NCI-H69 (cell line): Measurements from ENCODE around the gene SPNS3.

Experiments
- DNase-seq: peaks from one replicate; lab custom pipeline; 2025; lab: John Stamatoyannopoulos, UW

Gene SPNS3

DNA sequence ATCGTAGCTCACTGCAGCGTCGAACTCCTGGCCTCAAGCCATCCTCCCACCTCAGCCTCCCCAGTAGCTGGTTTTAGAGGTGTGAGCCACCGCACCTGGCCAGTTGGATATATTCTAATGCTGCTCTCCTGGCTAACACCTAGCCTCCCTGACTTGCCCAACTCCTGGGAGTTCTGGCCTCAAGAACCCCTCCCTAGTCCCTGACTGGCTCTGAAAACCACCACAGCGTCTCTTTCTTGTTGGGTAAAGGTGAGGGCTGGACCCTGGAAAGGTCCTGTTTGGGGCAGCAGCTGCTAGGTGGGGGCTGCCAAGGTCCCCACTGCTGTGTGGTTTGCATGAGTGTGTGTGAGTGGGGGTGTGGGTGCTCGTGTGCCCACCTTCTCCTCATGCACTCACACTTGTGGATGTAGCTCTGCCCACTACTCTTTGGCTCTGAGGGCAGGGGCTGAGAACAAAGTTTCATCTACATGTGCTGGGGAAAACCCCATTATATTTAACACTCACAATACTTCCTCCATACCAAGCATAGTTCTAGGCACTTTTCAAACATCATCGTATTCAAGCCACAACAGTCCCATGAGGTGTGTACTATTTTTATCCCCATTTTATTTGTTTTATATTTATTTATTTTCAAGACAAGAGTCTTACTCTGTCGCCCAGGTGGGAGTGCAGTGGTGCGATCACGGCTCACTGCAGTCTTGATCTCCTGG, 7.1 kb upstream of the SPNS3 start:
- no peak for DNase-seq

DNA sequence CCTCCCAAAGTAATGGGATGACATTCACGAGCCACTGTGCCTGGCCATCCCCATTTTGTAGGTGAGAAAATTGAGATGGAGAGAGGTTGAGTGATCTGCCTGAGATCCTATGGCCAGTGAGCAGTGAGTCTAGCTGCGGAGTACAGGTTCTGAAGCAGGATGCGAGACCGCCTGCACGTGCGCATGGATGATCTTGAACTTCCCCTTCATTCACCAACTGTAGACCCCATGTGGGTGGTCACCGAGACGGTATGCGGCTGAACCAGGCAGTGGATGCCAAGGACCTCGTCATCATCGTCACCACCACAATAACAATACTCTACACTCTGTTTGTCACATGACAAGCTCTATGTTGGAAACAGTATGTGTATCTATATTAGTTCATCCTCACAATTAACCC, 6.2 kb upstream of the SPNS3 start:
- no peak for DNase-seq

DNA sequence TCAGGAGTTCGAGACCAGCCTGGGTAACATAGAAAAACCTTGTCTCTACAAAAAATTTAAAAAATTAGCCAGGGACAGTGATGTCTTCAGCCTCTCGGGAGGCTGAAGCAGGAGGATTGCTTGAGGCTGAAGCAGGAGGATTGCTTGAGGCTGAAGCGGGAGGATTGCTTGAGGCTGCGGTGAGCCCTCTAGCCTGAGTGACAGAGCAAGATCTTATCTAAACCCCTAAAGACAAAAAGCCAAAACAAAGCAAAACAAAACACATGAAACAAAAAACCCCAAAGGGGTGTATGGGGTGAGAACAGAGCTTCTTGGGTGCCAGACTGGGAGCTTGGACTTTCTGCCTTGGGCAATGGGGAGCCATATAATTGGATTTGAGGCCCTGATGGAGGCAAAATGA, 2.6 kb downstream of the SPNS3 start:
- DNase-seq = no peak

DNA sequence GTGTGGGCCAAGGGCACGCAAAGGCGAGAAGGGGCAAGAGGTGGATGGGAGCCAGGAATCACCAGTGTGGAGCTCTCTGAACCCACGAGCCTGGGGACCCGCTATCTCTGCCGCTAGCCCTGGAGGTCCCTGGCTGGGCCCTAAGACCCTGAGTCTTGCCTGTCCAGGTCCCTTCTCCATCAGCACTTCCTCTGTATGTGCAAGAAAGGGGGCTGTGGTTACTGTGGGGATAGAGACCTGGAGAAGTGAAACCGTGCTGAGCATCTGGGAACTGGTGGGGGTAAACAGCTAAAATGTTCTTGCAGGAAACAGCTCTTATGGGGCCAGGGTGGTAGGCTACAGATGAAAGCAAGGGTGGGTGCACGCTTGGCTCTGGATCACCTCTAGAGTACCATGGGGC, 3.1 kb downstream of the SPNS3 start:
- DNase-seq = no peak

DNA sequence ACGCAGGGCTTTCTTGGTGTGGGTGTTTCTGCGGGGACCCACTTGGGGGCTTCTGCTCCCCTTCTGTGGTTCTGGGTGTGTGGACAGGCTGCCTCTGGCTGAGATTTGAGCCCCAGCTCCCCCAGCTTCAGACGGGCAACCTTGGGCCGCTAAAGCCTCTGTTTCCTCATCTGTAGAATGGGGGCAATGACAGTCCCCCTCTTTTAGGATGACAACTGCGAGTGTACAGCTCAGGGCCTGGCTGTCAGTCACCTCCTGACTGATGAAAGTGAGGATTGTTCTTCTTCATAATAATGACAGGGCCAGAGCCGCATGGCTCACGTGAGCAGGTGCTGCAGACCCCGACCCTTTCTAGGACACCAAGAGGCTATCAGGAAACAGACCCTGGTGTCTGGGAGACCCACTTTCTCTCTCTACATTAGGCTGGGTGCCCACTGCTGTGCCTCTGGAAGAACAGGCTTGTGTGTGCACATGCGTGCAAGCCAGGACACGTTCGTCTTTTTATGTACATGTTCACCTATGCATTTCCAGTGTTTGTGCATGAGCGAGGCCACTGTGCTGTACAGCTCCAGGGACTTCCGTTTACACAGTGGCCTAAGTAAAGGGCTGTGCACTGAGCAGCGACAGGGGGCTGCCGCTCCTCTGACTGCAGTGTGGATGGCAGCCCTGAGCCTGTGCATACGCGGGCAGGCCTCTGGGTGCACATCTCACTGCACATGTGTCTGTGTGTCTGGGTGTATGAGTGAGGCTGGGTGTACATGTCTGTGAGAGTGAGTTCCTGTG, 4.6 kb downstream of the SPNS3 start:
- no peak for DNase-seq

DNA sequence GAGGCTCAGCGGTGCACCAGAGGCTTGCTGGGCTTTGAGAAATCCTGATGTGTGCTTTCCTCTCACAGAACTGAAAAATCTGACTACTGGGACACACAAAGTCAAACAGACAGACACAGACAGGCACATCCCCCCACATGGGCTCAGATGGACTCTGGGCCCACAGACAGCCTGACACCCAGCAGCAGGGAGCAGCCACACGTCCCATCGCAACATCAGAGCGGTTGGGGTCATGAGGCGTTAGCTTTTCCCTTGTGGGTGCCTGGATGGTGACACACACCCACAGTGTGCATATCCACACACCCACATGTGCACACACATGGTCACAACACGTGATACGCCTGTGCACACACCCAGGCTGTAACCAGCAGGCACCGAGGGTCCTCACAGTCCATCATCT, 6.3 kb downstream of the SPNS3 start:
- DNase-seq = no peak

DNA sequence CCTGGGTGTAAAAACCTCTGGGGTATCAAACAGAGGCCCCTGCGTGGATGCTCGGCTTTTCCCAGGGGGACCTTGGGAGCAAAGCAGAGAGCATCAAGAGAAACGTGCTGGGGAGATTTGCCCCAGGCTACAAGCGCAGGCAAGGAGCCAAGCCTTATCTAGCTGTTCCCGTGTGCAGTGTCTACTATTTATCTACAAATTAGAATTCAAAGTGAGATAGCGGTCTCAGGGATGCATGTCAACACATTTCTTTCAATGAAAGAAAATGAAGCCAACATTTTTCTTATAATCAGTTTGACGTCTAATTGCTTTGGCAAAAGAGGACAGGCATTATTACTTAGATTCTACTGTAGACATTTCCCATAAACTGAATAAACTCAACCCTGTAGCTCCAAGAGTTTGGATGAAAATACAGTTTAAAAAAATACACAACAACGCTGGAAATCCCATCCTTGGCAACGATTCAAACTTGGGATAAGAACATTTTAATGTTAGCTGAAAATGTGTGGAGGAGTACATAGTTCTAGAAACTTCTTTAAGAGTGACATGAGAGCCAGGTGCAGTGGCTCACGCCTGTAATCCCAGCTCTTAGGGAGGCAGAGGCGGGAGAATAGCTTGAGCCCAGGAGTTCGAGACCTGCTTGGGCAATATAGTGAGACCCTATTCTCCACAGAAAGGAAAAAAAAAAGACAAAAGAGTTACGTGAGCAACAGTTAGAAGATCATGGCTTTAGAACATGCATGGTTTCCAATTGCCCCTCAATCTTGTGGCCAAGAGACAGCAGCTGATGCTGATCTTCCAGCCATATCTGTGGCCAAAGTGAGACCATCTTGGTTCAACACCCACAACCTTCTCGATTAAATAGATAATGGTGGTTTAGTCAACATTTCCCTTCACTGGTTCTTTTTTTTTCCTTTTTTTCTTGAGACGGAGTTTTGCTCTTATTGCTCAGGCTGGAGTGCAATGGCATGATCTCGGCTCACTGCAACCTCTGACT, 7.2 kb downstream of the SPNS3 start:
- DNase-seq = peak; percentile 56

DNA sequence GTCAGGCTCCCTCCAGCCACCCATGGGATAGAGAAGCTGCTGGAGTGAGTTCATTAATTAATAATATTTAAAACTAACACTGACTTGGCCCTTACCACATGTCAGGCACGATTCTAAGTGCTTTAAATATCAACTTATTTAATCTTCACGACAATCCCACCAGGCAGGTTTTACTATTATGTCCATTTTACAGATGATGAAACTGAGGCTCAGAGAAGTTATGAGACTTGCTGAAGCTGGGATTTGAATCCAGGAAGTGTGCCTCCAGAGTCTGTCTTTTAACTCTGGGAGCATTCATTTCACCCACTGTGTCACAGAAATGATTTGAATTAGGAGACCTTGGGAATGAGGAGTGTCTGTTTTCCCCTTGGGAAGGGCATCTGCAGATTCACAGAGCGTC, 8.8 kb downstream of the SPNS3 start:
- no peak for DNase-seq

DNA sequence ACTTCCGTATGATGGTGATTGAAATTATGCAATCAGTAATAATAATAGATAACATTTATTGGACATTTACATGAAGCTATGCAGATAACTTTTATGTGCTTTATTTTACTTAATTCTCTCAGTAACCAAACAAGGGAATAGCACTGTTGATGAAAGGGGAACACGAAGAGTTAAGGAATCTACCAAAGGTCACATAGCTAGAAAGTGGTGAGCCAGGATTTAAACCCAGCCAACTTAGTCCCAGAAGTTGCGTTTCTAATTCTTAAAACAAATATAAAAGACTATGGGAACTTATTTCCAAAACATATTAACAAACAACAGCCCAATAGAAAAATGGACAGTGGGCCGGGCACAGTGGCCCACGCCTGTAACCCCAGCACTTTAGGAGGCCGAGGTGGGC, 9.7 kb downstream of the SPNS3 start:
- DNase-seq = no peak

DNA sequence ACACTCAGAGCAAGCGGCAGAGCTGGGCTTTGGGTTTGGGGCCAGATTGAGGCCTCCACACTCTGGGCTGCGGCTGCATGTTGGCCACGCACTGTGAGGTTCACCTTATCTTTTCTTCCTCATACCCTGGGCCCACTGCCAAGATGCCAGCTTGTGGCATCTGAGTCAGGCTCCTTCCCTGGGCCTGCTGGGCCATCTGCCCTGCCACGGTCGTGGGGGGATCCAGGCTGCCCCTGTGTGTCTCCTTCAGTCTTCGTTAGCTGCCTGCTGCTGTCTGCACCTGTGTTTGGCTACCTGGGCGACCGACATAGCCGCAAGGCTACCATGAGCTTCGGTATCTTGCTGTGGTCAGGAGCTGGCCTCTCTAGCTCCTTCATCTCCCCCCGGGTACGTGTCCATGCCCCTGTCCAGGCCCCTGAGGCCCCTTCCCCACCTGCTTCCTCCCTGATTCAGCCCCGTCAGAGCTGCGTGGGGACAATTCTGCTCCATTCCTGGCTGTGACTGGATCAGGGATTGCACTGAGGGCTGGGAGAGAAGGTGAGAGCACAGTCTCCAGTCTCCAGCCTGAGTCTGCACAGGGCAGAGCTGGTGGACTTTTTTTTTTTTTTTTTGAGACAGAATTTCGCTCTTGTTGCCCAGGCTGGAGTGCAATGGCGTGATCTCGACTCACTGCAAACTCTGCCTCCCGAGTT, 11.2 kb downstream of the SPNS3 start:
- DNase-seq = peak; percentile 69

DNA sequence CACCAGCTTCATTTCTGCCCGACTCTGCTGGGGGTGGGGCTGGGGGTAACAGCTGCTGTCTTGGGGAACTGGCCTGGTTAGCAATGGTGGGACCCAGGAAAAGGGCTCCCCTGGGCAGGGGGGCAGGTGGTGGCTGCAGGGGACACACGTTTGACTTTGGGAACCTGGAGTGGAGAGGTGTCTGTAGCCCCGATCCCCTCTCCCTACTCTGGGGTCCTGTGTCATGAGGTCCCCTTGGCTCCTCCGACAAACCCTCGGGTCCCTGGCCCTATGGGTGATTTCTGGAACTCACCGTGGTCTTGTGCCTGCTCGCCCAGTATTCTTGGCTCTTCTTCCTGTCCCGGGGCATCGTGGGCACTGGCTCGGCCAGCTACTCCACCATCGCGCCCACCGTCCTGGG, 12.0 kb downstream of the SPNS3 start:
- no peak for DNase-seq

DNA sequence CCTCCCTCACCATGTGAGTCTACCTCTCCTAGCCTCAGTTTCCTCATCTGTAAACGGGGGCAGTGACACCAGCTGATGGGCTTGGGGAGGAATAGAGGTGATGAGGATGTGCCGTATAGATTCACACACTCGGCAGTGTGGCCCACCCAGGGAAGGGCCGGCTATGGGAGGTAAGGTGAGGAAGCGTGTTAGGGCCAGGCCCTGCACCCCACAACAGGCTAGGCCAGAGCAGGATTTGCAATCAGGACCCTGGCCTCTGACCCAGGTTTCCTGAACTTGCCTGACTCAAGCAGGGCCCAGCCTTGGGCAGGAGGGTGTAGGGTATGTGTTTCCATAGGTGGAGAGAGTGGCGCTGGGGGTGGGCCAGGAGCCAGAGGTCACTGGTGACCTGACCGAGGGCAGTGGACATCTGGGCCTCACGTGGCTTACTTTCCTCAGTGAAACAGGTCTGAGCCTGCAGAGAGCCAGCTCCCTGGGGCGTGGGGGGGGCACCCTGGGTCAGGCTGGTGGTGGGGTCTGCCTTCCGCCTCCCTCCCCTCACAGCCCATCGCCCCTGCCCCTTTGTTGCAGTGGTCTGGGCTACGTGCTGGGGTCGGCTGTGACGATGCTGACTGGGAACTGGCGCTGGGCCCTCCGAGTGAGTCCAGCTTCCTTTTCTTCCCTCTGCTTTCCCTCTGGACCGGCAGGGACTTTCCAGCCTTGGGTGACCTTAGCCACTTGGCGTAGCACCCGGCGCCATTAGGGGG, 12.8 kb downstream of the SPNS3 start:
- DNase-seq = no peak

DNA sequence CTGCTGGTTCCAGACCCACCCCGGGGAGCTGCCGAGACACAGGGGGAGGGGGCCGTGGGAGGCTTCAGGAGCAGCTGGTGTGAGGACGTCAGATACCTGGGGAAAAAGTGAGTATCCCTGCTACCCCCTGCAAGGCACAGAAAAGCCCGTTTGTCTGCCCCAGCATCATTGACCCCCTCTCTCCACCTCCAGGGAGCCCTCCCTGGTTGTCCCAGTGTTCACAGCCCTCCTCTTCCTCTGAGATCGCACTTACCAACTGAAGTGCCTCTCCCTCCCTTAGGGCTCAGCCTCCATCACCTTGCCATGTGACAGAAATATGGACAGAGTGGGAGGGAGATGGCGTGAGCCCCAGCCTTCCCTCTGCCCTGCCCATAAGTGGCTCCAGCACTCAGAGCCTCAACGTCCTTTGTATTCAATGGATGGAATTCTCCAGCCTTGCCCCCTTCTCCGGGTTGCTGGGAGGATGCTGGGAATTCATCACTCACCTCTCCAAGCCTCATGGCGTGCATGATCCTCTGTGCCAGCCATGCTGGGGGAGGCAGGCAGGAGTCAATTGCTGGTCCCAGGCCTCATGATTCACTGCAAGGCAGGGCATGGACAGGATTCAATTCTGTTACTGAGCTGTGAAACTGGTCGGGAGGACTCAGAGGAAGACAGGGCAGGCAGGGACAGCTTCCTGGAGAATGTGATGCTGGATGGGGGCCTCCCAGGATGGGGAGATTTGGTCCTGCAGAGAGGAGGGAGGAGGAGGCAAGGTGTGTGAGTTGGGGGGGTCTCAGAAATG, 14.6 kb downstream of the SPNS3 start:
- DNase-seq = no peak

DNA sequence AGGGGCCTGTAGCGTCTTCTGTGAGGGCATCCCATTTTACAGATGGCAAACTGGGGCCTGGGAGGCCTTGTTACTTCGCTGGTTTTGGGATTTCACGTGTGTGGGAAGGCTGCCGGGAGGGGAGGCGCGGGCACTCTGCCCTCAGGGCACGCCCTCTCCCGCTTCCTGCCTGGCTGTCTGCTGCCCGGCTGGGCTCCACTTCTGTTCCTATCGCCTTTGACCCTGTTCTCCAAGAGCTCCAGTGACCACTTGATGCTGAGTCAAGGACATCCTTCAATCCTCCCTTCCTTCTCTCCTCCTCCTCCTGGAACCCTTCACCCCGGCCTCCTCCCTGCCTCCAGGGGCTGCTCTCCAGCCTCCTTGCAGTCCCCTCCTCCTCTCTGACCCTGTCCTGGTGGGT, 16.0 kb downstream of the SPNS3 start:
- DNase-seq = peak; percentile 9

DNA sequence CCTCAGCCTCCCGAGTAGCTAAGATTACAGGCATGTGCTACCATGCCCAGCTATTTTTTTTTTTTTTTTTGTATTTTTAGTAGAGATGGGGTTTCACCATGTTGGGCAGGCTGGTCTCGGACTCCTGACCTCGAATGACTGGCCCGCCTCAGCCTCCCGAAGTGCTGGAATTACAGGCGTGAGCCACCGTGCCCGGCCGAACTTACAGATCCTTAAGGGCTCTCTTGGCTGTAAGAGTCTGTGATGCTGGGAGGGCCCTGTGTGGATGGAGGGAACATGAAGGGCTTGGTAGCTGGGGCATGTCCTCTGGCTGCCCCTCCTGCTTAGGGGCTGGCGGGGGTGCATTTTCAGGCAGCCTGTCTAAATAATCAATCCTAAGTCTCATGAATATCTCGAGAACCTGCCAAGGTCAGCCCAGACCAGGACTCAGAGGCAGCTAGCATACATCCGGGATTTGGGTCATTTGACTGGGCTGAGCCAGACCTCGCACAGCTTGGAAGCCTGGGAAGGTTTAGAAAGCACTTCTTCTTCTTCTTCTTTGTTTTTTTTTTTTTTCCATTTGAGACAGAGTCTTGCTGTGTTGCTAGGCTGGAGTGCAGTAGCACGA, 17.1 kb downstream of the SPNS3 start:
- DNase-seq = no peak

DNA sequence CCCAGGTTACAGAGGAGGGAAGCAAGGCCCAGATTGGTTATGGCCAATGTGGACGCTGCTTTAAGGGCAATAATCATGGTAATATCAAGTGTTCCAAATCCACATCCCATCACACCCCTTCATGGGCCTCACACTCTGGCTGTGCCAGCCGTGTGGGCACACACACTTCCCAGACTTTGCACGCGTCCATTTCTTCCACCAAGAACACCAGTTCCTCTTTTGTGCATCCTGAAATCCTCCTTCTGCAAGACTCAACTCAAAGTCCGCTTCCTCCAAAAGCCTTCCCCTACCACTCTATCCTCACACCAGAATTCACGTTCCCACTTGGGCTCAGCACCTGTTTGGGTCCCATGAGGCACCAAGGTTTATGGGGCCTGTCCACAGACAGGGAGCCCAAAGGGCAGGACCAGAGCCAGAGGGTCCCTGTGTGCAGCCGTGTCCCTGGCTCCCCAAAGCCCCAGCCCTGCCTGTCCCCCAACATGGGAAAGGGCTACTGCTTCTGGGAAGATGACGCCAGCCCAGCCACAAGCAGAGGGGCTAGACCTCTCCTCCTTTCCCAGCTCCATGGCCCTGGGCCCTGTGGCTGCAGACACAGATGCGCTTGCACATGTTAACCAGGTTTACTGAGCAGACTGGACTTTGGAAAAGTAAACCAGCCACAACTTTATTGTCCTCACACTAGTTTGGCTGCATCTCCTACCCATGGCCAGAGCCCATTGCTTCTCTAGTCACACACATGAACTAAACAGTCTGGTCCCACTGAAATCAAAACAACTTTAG, 20.3 kb downstream of the SPNS3 start:
- no peak for DNase-seq

DNA sequence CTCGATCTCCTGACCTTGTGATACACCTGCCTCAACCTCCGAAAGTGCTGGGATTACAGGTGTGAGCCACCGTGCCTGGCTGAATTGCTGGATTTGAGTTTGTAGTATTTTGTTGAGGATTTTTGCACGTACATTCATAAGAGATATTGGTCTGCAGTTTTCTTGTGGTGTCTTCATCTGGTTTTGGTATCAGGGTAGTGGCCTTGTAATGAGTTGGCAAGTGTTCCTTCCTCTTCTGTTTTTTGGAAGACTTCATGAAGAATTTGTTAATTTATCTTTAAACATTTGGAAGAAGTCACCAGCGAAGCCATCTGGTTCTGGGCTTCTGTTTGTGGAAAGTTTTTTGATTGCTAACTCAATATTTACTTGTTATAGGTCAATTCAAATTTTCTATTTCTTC, 26.9 kb downstream of the SPNS3 start:
- DNase-seq = no peak

DNA sequence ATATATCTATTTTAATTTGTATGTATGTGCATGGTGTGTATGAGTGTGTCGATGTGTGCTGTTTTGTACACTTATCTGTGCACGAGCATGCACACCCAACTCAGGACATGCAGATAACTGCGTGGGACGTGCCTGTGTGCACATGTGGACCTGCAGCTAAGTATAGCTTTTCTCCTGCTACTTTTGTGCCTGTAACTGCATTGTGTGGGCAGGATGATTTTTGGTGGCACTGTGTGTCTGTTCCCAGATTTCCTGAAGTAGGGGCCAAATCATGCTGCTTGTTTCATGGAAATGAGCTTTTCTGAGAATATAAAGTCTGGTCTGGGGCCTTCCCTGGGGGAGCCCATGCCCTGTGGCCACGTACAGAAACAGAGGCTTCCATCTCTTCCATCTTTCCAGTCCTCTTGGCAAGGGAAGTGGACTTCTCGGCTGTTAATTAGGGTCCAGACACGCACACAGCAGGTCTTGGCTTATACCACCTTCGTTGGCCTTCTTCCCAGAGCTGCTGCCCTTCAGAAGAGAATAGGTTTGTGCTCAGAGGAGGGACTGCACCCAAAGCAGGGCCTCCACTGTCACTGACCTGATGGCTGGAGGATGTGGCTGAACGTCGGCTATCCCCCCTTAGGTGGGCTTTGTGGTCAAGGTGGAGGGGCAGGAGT, 30.2 kb downstream of the SPNS3 start:
- DNase-seq = peak; percentile 18

DNA sequence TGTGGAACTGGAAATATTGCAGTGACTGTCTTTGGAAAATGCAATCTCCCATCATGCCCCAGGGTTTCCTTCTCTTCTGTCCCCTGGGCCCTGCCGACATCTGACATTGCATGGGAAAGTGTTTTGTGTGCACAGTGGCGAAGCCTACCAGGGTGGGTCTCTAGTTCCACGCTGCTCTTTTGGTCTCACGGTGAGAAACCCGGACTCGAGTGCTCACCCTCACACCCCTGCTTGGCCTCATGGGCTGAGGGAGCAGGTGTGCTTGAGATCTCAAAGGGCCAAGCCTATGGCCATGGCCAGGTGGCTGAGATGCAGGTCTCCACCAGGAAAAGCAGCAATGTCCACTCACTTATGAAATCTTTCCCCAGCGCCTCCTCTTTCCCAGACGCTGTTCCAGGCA, 32.0 kb downstream of the SPNS3 start:
- DNase-seq = no peak
